Common myeloid progenitor, CD34-positive (primary cell): Measurements from ENCODE around the gene MORC4.

Source experiments
- CTCF ChIA-PET: fragments of 350-600 bp; sonication (Branson Sonifier 250); formaldehyde crosslinking; loops from one replicate; lab custom pipeline; 2021; ENCODE audit warnings: antibody characterized with exemption; lab: Charles Lee
- POLR2A ChIA-PET: fragments of 350-600 bp; sonication (Branson Sonifier 250); formaldehyde crosslinking; loops from one replicate; lab custom pipeline; 2021; ENCODE audit warnings: antibody characterized with exemption; lab: Charles Lee
- DNase-seq, 3 donors: peaks; one replicate each; pipeline versions ENCODE4 v3.0.0 to v3.0.0-alpha.2; 2013
- H3K27ac ChIP-seq, 2 experiments: 1 replicate in 1 of 2; 2 replicates in 1 of 2; pipeline ENCODE4 v1.7.0; 2013; ENCODE audit warnings: inconsistent platforms in 2 of 2, low read length in 2 of 2, mild to moderate bottlenecking in 2 of 2, low read depth in 1 of 2, moderate library complexity in 1 of 2; ENCODE audit not compliant: severe bottlenecking in 2 of 2, insufficient read depth in 1 of 2, poor library complexity in 1 of 2
- H3K27me3 ChIP-seq, 5 experiments: replicated peaks in 2 of 5; 1 replicate in 3 of 5; 2 replicates in 2 of 5; pipeline versions ENCODE4 v1.6.1 to v1.7.0; 2013; ENCODE audit warnings: low read length in 4 of 5, mild to moderate bottlenecking in 2 of 5, moderate library complexity in 2 of 5, inconsistent platforms in 1 of 5; ENCODE audit not compliant: insufficient read depth in 5 of 5, control insufficient read depth in 4 of 5
- H3K36me3 ChIP-seq, 4 experiments: 1 replicate in 2 of 4; 2 replicates in 2 of 4; pipeline versions ENCODE4 v1.6.1 to v1.7.0; 2013; ENCODE audit warnings: low read length in 3 of 4, control low read depth in 1 of 4, mild to moderate bottlenecking in 1 of 4; ENCODE audit not compliant: control insufficient read depth in 4 of 4, insufficient read depth in 4 of 4
- H3K4me1 ChIP-seq, 4 experiments: 1 replicate in 3 of 4; 2 replicates in 1 of 4; pipeline versions ENCODE4 v1.6.1 to v1.7.1; 2013; ENCODE audit warnings: low read length in 3 of 4, mild to moderate bottlenecking in 3 of 4, control low read depth in 1 of 4, inconsistent platforms in 1 of 4, moderate library complexity in 1 of 4; ENCODE audit not compliant: control insufficient read depth in 4 of 4, insufficient read depth in 4 of 4; ENCODE audit errors: control extremely low read depth in 1 of 4
- H3K4me3 ChIP-seq, 7 experiments: 1 replicate in 4 of 7; 2 replicates in 3 of 7; pipeline versions ENCODE4 v1.5.1 to v1.7.0; 2013; ENCODE audit warnings: mild to moderate bottlenecking in 7 of 7, low read length in 6 of 7, moderate library complexity in 6 of 7, inconsistent platforms in 2 of 7, low read depth in 2 of 7, control low read depth in 1 of 7; ENCODE audit not compliant: insufficient read depth in 4 of 7, control insufficient read depth in 1 of 7; ENCODE audit errors: extremely low read depth in 1 of 7
- H3K9me3 ChIP-seq, 5 experiments: 1 replicate in 4 of 5; 2 replicates in 1 of 5; pipeline versions ENCODE4 v1.6.1 to v1.7.1; 2013; ENCODE audit warnings: low read length in 4 of 5, mild to moderate bottlenecking in 2 of 5, inconsistent platforms in 1 of 5, low read depth in 1 of 5, moderate library complexity in 1 of 5; ENCODE audit not compliant: control insufficient read depth in 4 of 5, insufficient read depth in 2 of 5; ENCODE audit errors: control extremely low read depth in 1 of 5
- WGBS: methylation state at CpG from one replicate; pipeline ENCODE4 v1.1.5; 2013; ENCODE audit not compliant: insufficient coverage; 5-methylcytosine and 5-hydroxymethylcytosine counted together

Gene MORC4

GRCh38 chrX:106903856-106904528, 96.0 kb downstream of the MORC4 start:
- Histone ChIP-seq H3K4me3 (no peak overlapping the region), H3K27ac (no peak overlapping the region), H3K9me3 (no peaks in the 10 kb centered on the region), H3K27me3 (peaks cover 0 to 61% (median 5%) of the 10 kb centered on the region in 5 experiments), H3K4me1 (no peaks in the 10 kb centered on the region), H3K36me3 (no peaks in the 10 kb centered on the region)
- DNase-seq = no peak
- ChIA-PET POLR2A (no interaction called here), CTCF (interaction anchor here (1.3 to 3.9 kb wide), 2 partner anchors 10 to 49 kb away, joined by 4 to 14 read pairs; no protein-coding TSS in a partner anchor)
- WGBS = 83% methylated on average over 4 of the region's 5 CpGs

GRCh38 chrX:106903291-106903824, 96.7 kb downstream of the MORC4 start, which contains the start of gene RIPPLY1:
Gene RIPPLY1, minus strand, starts transcription at chrX:106903341. Its CDS starts 54 bp downstream, at chrX:106903287.
- H3K4me3 ChIP-seq = no peak within 1 kb of the TSS
- no peaks in the 10 kb centered on the region for H3K36me3 ChIP-seq
- 89% methylated on average over 1 of the region's 1 CpG for WGBS
- H3K4me1 ChIP-seq = no peaks in the 10 kb centered on the region
- H3K9me3 ChIP-seq = no peaks in the 10 kb centered on the region
- H3K27me3 ChIP-seq = peaks cover 0 to 56% (median 5%) of the 10 kb centered on the region in 5 experiments
- no peak within 1 kb of the TSS for H3K27ac ChIP-seq
- ChIA-PET CTCF (interaction anchor here (1.3 to 3.9 kb wide), 2 partner anchors 9 to 50 kb away, joined by 4 to 14 read pairs; no protein-coding TSS in a partner anchor), POLR2A (no interaction called here)
- DNase-seq = no peak

GRCh38 chrX:106902684-106903083, 97.3 kb downstream of the MORC4 start:
- H3K9me3 ChIP-seq = no peaks in the 10 kb centered on the region
- no peak overlapping the region for H3K4me3 ChIP-seq
- ChIA-PET CTCF (interaction anchor here (1.3 to 3.9 kb wide), 2 partner anchors 48 to 51 kb away, joined by 7 to 14 read pairs; no protein-coding TSS in a partner anchor), POLR2A (no interaction called here)
- no peaks in the 10 kb centered on the region for H3K36me3 ChIP-seq
- H3K4me1 ChIP-seq = no peaks in the 10 kb centered on the region
- no peak for DNase-seq
- H3K27me3 ChIP-seq = peaks cover 0 to 49% (median 5%) of the 10 kb centered on the region in 5 experiments
- no peak overlapping the region for H3K27ac ChIP-seq
- WGBS = 80% methylated on average over 1 of the region's 2 CpGs

GRCh38 chrX:106901781-106902219, 98.2 kb downstream of the MORC4 start:
- Histone ChIP-seq H3K36me3 (no peaks in the 10 kb centered on the region), H3K27me3 (peaks cover 0 to 45% (median 5%) of the 10 kb centered on the region in 5 experiments), H3K4me3 (no peak overlapping the region), H3K9me3 (no peaks in the 10 kb centered on the region), H3K4me1 (no peaks in the 10 kb centered on the region), H3K27ac (no peak overlapping the region)
- DNase-seq = no peak
- ChIA-PET POLR2A (no interaction called here), CTCF (interaction anchor here (1.0 to 3.9 kb wide), 4 partner anchors 10 to 52 kb away, joined by 3 to 14 read pairs (median 6); no protein-coding TSS in a partner anchor)
- 87% methylated on average over 4 of the region's 4 CpGs for WGBS

- CTCF ChIA-PET = interaction anchor here (1.0 to 1.6 kb wide), 2 partner anchors 9 to 14 kb away, joined by 3 to 4 read pairs; no protein-coding TSS in a partner anchor
- WGBS = 78% methylated on average over 3 of the region's 3 CpGs
- POLR2A ChIA-PET = no interaction called here
Observed at GRCh38 chrX:106901341-106901740, 98.7 kb downstream of the MORC4 start.

GRCh38 chrX:106899841-106900240, 100.2 kb downstream of the MORC4 start:
- no CpG with 5 or more reads among the region's 1 CpG for WGBS
- POLR2A ChIA-PET = no interaction called here
- Histone ChIP-seq H3K27me3 (peaks cover 0 to 34% (median 3%) of the 10 kb centered on the region in 5 experiments), H3K36me3 (no peaks in the 10 kb centered on the region), H3K27ac (no peak overlapping the region), H3K4me3 (no peak overlapping the region), H3K4me1 (no peaks in the 10 kb centered on the region), H3K9me3 (no peaks in the 10 kb centered on the region)
- DNase-seq = no peak
- CTCF ChIA-PET = interaction anchor here (0.6 to 2.7 kb wide), 6 partner anchors 13 to 1130 kb away, joined by 3 to 11 read pairs (median 7); no protein-coding TSS in a partner anchor

More at GRCh38 chrX:106901341-106901740, 98.7 kb downstream of the MORC4 start:
- no peak overlapping the region for H3K27ac ChIP-seq
- H3K36me3 ChIP-seq = no peaks in the 10 kb centered on the region
- H3K27me3 ChIP-seq = peaks cover 0 to 43% (median 5%) of the 10 kb centered on the region in 5 experiments
- no peaks in the 10 kb centered on the region for H3K4me1 ChIP-seq
- DNase-seq = no peak
- H3K9me3 ChIP-seq = no peaks in the 10 kb centered on the region
- H3K4me3 ChIP-seq = no peak overlapping the region
